ENCODE data around the gene RBM8A.
A peak's percentile ranks its signal among the peaks of the same experiment; 100 is the strongest.

RBM8A gene

GRCh38 chr1:145886816-145887215 lies 40.5 kb downstream of the RBM8A start:
- H3K4me3 ChIP-seq (ENCODE audit: low read depth, low read length): no peak overlapping the region
- no peak for TF ChIP-seq CTCF (IDR thresholded peaks at IDR 0.05; ENCODE audit: low read depth, low read length)

- TF ChIP-seq CTCF (IDR thresholded peaks at IDR 0.05; ENCODE audit: low read depth, low read length): no peak
Measured at GRCh38 chr1:145886390-145886789, 40.9 kb downstream of the RBM8A start.

GRCh38 chr1:145885738-145886287 lies 41.5 kb downstream of the RBM8A start, which contains the start of gene ANKRD35:
TSS of gene ANKRD35 (minus strand) at chr1:145885866. CDS start at chr1:145885758, 108 bp downstream.
- peak within 1 kb of the TSS; percentile 75 for H3K4me3 ChIP-seq (ENCODE audit: low read depth, low read length)
- no peak for TF ChIP-seq CTCF (IDR thresholded peaks at IDR 0.05; ENCODE audit: low read depth, low read length)

More at GRCh38 chr1:145886390-145886789, 40.9 kb downstream of the RBM8A start:
- peak overlapping the region; percentile 75 for H3K4me3 ChIP-seq (ENCODE audit: low read depth, low read length)

- no peak overlapping the region for H3K4me3 ChIP-seq (ENCODE audit: low read depth, low read length)
- TF ChIP-seq CTCF (IDR thresholded peaks at IDR 0.05; ENCODE audit: low read depth, low read length): no peak
Measured at GRCh38 chr1:145884675-145885074, 42.6 kb downstream of the RBM8A start.

- no peak for TF ChIP-seq CTCF (IDR thresholded peaks at IDR 0.05; ENCODE audit: low read depth, low read length)
- H3K4me3 ChIP-seq (ENCODE audit: low read depth, low read length): no peak overlapping the region
Measured at GRCh38 chr1:145879775-145880174, 47.5 kb downstream of the RBM8A start.

DNA sequence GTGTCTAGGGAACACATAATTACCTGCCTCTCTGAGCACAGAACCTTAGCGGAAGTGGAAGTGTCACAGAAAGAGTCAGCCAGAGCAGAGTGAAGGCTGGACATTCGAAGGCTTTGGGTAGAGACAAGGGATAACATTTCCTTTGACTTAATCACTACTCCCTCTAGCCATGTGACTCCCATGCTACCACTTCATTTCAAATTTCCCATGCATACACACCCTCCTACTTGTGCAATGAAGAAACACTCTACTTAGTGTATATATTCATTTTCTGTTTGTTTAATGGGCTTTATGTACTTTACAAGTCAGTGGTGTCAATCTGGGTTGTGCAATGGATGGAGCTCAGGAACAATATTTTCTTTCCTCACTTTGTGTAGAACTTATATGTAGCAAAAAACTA lies 48.6 kb downstream of the RBM8A start:
- no peak for TF ChIP-seq CTCF (IDR thresholded peaks at IDR 0.05; ENCODE audit: low read depth, low read length)
- no peak overlapping the region for H3K4me3 ChIP-seq (ENCODE audit: low read depth, low read length)

- H3K4me3 ChIP-seq (ENCODE audit: low read depth, low read length): no peak overlapping the region
- no peak for TF ChIP-seq CTCF (IDR thresholded peaks at IDR 0.05; ENCODE audit: low read depth, low read length)
Measured at GRCh38 chr1:145877923-145878486, 49.3 kb downstream of the RBM8A start.

Data from WI38 (cell line).